Karpas-422 (cell line): ENCODE data around the gene KY. TPM values are rescaled to one million over a fixed set of nuclear protein-coding genes. Genes with fewer than 3 reads are reported as not detected.

Experiments
- DNase-seq: peaks from one replicate; pipeline ENCODE4 v3.0.0-alpha.2; 2015
- H2AFZ ChIP-seq: fragments of 200-600 bp; sonication (generic); 2 replicates; pipeline ENCODE4 v1.6.1; 2014; ENCODE audit warnings: antibody characterized with exemption, low read length, mixed read lengths
- H3K27ac ChIP-seq: fragments of 200-600 bp; sonication (generic); 2 replicates; pipeline ENCODE4 v1.5.1; 2014; ENCODE audit warnings: mild to moderate bottlenecking, low read length, moderate library complexity
- H3K27me3 ChIP-seq: fragments of 200-600 bp; sonication (generic); 2 replicates; pipeline ENCODE4 v1.6.1; 2014; ENCODE audit warnings: low read length, mixed read lengths
- H3K36me3 ChIP-seq: fragments of 200-600 bp; sonication (generic); 2 replicates; pipeline ENCODE4 v1.6.1; 2014; ENCODE audit warnings: low read length, mixed read lengths; ENCODE audit not compliant: insufficient read depth
- H3K4me1 ChIP-seq: fragments of 200-600 bp; sonication (generic); 2 replicates; pipeline ENCODE4 v1.6.1; 2014; ENCODE audit warnings: mild to moderate bottlenecking, low read length, mixed read lengths
- H3K4me2 ChIP-seq: fragments of 200-600 bp; sonication (generic); 2 replicates; pipeline ENCODE4 v1.6.1; 2014; ENCODE audit warnings: low read length, low read depth, mild to moderate bottlenecking; ENCODE audit not compliant: poor library complexity, severe bottlenecking
- H3K4me3 ChIP-seq: fragments of 200-600 bp; sonication (generic); 2 replicates; pipeline ENCODE4 v1.5.1; 2014; ENCODE audit warnings: mild to moderate bottlenecking, antibody characterized with exemption, low read length, mixed read lengths
- H3K79me2 ChIP-seq: fragments of 200-600 bp; sonication (generic); 2 replicates; pipeline ENCODE4 v1.6.1; 2014; ENCODE audit warnings: mild to moderate bottlenecking, low read length, mixed read lengths
- H3K9ac ChIP-seq: fragments of 200-600 bp; sonication (generic); 2 replicates; pipeline ENCODE4 v1.6.0; 2014; ENCODE audit warnings: low read length
- H3K9me2 ChIP-seq: fragments of 200-600 bp; sonication (generic), shearing (Covaris generic); replicated peaks from 2 replicates; pipeline ENCODE4 v1.6.0; 2014; ENCODE audit warnings: mild to moderate bottlenecking, low read length, moderate library complexity; ENCODE audit not compliant: insufficient read depth
- H3K9me3 ChIP-seq: fragments of 300-700, 200-600 bp; sonication (generic); 2 replicates; pipeline ENCODE4 v1.6.1; 2014; ENCODE audit warnings: low read length, mixed read lengths
- H4K20me1 ChIP-seq: fragments of 200-600 bp; sonication (generic); 2 replicates; pipeline ENCODE4 v1.6.1; 2014; ENCODE audit warnings: mild to moderate bottlenecking, antibody characterized with exemption, low read length, low read depth; ENCODE audit not compliant: insufficient read depth
- total RNA-seq: library from RNA; depleted of rRNA; stranded (reverse); fragments of >200 nt; shearing (Covaris generic); gene quantifications from 2 replicates; pipeline ENCODE4 v1.2.3, GENCODE V29; 2014; ENCODE audit warnings: low replicate concordance

Gene KY
- total RNA-seq, 1 experiment from 2014 or later = not detected

DNA sequence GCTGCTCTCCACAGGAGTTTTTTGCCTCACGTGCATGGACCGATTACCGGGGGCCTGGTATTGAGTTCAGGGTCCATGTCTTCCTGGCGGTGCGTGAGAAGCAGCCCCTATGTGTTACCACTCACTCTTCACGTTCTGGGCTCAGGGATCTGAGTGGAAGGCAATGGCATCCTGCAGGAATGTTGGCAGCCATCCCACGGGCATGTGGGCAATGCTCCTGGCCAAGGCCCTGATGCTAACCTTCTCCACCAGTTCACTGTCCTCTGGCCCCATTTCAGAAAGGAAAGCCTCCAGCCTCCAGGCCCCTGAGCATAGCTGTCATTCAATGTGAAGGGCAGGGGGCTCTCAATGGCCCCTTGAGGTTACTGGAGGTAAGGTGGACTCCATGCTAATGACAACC, 43.0 kb upstream of the KY start:
- Histone ChIP-seq H3K9ac (no peak overlapping the region), H3K9me2 (no peaks in the 10 kb centered on the region), H3K27ac (no peak overlapping the region), H3K4me1 (no peaks in the 10 kb centered on the region), H3K27me3 (peaks cover 3% of the 10 kb centered on the region; the same call in 1 of the 2 replicates), H4K20me1 (no peaks in the 10 kb centered on the region), H3K4me3 (no peak overlapping the region), H3K4me2 (no peak overlapping the region), H3K79me2 (no peaks in the 10 kb centered on the region), H3K9me3 (no peaks in the 10 kb centered on the region), H3K36me3 (no peaks in the 10 kb centered on the region), H2AFZ (no peak overlapping the region)
- DNase-seq = no peak

DNA sequence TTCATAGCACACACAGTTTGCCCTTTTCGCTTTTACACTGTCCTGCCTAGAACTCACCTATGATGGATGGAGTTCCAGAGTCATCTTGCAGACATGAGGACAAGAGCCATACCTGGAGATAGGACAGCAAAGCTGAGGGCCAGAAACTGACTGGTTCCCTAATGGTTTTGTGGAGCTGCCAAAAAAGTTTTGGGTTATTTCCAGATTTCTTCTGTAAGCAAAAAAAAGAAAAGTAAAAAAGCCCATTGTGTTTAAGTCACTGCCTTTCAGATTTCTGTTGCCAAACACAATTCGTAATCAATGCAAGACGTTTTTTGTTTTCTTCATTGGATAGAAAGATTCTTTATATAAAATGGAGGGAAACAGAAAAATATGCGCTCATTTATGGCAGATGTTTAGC, 42.4 kb upstream of the KY start:
- H3K79me2 ChIP-seq = no peaks in the 10 kb centered on the region
- H2AFZ ChIP-seq = no peak overlapping the region
- H3K4me3 ChIP-seq = no peak overlapping the region
- H3K36me3 ChIP-seq = no peaks in the 10 kb centered on the region
- H3K27ac ChIP-seq = no peak overlapping the region
- H3K4me1 ChIP-seq = no peaks in the 10 kb centered on the region
- no peaks in the 10 kb centered on the region for H3K9me3 ChIP-seq
- no peaks in the 10 kb centered on the region for H3K9me2 ChIP-seq
- no peak overlapping the region for H3K4me2 ChIP-seq
- peaks cover 3% of the 10 kb centered on the region; the same call in 1 of the 2 replicates for H3K27me3 ChIP-seq
- DNase-seq = no peak
- H4K20me1 ChIP-seq = no peaks in the 10 kb centered on the region
- H3K9ac ChIP-seq = no peak overlapping the region

DNA sequence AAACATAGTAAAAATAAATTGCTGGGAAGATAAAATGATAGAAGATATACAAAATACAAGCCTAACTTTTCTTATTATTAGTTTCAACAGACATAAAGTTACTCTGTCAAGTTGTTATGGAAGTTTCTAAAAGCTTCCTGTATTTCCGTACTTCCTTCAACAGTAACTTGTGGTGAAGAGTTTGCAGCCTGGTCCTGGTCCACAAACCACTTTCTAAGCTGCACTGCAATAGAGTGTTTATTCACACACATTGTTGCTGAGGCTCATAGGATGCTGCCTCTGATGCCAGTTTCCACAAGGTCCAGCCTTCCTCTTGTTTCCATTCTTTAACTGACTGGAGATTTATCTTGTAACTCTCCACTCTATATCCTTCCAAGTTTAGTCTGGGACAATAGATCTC, 39.4 kb upstream of the KY start:
- H3K27ac ChIP-seq = no peak overlapping the region
- H3K36me3 ChIP-seq = no peaks in the 10 kb centered on the region
- H3K4me3 ChIP-seq = no peak overlapping the region
- H3K9me2 ChIP-seq = no peaks in the 10 kb centered on the region
- no peaks in the 10 kb centered on the region for H3K9me3 ChIP-seq
- no peak overlapping the region for H3K9ac ChIP-seq
- no peak for DNase-seq
- no peak overlapping the region for H3K4me2 ChIP-seq
- no peaks in the 10 kb centered on the region for H4K20me1 ChIP-seq
- no peaks in the 10 kb centered on the region for H3K4me1 ChIP-seq
- no peaks in the 10 kb centered on the region for H3K27me3 ChIP-seq
- no peak overlapping the region for H2AFZ ChIP-seq
- no peaks in the 10 kb centered on the region for H3K79me2 ChIP-seq

DNA sequence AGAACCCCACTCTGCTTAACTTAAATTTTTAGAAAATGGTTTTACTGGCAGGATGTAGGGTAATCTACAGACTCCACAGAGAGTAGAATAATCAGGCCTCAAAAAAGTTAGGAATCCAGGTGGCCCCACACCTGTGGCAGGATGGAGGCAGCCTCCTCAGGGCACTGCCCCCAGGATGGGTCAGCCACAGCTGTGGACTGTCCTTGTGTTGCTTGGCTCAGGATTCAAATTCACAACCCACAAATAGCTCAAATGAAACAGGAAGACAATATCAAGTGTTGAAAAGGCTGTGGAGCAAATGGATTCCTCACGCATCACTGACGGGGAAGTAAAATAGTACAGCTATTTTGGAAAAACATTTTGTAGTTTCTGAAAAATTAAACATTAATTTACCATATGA, 36.8 kb upstream of the KY start:
- no peak overlapping the region for H3K27ac ChIP-seq
- H3K9me3 ChIP-seq = no peaks in the 10 kb centered on the region
- H3K4me3 ChIP-seq = no peak overlapping the region
- no peak overlapping the region for H2AFZ ChIP-seq
- DNase-seq = no peak
- H3K27me3 ChIP-seq = no peaks in the 10 kb centered on the region
- no peaks in the 10 kb centered on the region for H4K20me1 ChIP-seq
- no peaks in the 10 kb centered on the region for H3K36me3 ChIP-seq
- no peaks in the 10 kb centered on the region for H3K4me1 ChIP-seq
- H3K9ac ChIP-seq = no peak overlapping the region
- no peaks in the 10 kb centered on the region for H3K79me2 ChIP-seq
- H3K9me2 ChIP-seq = no peaks in the 10 kb centered on the region
- H3K4me2 ChIP-seq = no peak overlapping the region

DNA sequence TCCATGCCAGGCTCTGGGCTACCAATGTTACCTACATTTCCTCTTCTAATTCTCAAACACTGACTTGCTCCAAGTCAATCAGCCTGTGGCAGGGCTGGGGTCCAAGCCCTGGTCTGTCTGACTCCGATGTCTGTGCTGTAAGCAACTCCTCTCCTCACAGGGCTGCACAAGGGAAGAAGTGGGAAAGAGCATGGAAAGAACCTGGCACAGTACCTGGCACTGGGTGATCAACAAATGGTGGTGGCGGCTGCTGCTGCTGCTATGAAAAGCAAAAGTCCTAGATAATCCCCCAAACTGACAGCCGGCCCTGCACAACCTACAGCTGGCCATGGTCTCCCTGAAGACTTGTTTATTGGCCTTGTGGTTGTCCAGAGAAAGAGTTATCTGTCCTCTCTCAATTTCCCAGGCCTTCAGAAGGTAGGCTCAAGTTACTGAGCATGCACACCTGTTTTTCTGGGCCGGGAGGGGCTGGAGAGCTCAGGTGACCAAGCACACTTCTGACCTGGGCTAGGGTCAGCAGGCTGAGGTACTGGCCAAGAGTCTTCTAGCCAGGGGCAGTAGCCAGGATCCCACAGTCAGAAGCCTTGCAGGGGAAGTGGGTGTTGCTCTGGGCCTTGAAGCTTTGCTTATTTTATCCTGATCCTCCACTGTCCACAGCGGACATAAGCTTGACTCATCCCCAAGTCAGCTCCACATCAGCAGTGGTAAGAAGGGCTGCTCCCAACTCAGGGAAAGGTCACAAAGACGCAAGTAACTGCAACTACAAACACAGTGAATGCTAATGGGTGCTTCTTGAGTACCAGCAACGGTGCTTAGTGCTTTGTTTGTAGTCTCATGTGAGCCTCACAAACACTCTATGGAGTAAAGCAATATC, 35.3 kb upstream of the KY start:
- Histone ChIP-seq H2AFZ (no peak overlapping the region), H3K4me3 (no peak overlapping the region), H3K27ac (no peak overlapping the region), H3K9me3 (no peaks in the 10 kb centered on the region), H3K79me2 (no peaks in the 10 kb centered on the region), H3K27me3 (no peaks in the 10 kb centered on the region), H3K4me1 (no peaks in the 10 kb centered on the region), H3K9ac (no peak overlapping the region), H3K9me2 (no peaks in the 10 kb centered on the region), H3K36me3 (no peaks in the 10 kb centered on the region), H4K20me1 (no peaks in the 10 kb centered on the region), H3K4me2 (no peak overlapping the region)
- no peak for DNase-seq

DNA sequence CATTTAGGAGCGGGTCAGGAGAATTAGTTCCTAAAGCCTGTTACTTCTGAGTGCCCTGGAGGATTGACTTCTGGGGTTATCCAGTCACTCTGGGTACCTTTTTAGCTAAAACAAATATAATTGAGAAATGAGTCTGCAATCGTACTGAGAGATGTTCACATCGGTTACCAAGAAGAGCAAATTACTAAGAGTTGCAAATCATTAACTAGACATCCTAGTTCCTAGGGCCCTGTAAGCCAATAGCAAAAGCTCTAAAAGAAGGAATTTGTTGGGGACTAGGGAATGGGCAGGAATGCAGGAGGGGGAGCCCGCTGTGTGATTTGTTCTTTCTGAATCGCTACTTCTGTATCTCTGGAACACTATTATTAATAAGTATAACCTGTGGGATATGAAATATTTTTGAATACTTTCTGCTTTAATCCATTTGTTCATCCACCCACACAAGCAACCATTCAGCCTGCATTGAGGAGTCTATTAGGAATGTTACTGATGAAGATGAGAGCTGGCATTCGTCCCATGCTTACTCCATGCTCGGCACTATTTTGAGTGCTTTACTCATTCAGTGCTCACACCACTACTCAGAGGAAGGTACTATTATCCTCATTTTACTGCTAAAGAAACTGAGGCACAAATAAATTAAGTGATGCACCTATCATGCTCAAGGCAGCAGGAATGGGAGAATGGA, 31.5 kb upstream of the KY start:
- no peaks in the 10 kb centered on the region for H3K9me2 ChIP-seq
- H2AFZ ChIP-seq = no peak overlapping the region
- H3K27me3 ChIP-seq = no peaks in the 10 kb centered on the region
- H3K4me2 ChIP-seq = no peak overlapping the region
- no peaks in the 10 kb centered on the region for H3K4me1 ChIP-seq
- DNase-seq = no peak
- H3K79me2 ChIP-seq = no peaks in the 10 kb centered on the region
- no peaks in the 10 kb centered on the region for H4K20me1 ChIP-seq
- no peak overlapping the region for H3K4me3 ChIP-seq
- no peak overlapping the region for H3K27ac ChIP-seq
- no peaks in the 10 kb centered on the region for H3K9me3 ChIP-seq
- H3K9ac ChIP-seq = no peak overlapping the region
- no peaks in the 10 kb centered on the region for H3K36me3 ChIP-seq

DNA sequence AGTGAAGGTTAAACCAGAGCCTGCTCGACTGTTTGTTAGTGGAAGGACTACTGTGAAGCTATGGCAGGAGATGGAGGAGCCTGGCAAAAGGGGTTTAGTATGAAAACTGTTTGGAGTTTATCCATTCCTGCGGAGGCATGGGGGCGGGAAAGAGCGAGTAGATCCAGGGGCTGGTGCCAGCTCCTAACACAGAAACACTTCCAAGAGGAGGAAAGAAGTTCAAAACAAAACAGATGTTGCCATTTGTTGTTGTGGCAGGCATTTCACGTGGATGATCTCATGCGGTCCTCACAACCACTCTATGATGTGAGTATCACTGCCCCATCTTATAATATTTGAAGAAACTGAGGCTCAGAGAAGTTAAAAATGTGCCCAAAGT, 30.7 kb upstream of the KY start:
- no peaks in the 10 kb centered on the region for H3K4me1 ChIP-seq
- no peak overlapping the region for H2AFZ ChIP-seq
- H3K9me3 ChIP-seq = no peaks in the 10 kb centered on the region
- no peaks in the 10 kb centered on the region for H4K20me1 ChIP-seq
- no peaks in the 10 kb centered on the region for H3K27me3 ChIP-seq
- H3K27ac ChIP-seq = no peak overlapping the region
- H3K9me2 ChIP-seq = no peaks in the 10 kb centered on the region
- H3K79me2 ChIP-seq = no peaks in the 10 kb centered on the region
- DNase-seq = no peak
- no peak overlapping the region for H3K9ac ChIP-seq
- no peaks in the 10 kb centered on the region for H3K36me3 ChIP-seq
- no peak overlapping the region for H3K4me2 ChIP-seq
- no peak overlapping the region for H3K4me3 ChIP-seq

DNA sequence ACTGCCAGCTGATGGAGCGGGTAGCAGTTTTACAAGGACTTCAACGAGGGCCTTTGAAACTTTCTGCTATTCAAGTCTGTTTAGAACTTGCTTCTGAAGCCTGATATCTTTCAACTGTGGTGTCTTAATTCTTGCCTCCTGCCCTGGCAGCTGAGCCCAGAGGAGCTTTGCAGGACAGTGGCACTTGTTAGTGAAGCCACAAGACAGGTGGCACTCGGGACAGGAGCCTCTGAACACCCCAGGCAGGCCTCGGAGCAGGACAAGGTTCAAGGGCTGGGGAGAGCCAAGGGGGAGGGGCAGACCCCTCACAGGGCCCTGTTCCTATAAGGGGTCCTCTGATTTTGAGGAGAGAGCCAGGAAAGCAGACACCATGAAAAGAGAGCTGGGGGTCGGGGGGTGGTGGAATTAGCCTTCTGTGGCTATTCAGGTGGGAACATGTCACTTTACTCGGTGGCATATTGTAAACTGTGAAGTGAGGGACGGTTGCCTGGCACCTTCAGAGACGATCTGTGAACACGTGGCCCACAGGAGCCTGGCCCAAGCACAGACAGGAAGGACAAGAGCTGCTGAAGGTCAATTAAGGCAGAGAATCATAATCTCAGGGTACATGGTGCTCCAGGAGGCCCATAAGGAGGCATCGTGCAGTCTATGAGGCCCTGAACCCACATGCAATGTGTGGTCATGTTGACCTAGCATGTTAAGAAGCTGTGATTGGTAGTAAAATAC, 30.1 kb upstream of the KY start:
- Histone ChIP-seq H3K4me3 (no peak overlapping the region), H3K9ac (no peak overlapping the region), H3K4me1 (no peaks in the 10 kb centered on the region), H3K36me3 (no peaks in the 10 kb centered on the region), H2AFZ (no peak overlapping the region), H3K27ac (no peak overlapping the region), H3K9me2 (no peaks in the 10 kb centered on the region), H3K4me2 (no peak overlapping the region), H3K79me2 (no peaks in the 10 kb centered on the region), H4K20me1 (no peaks in the 10 kb centered on the region), H3K27me3 (no peaks in the 10 kb centered on the region), H3K9me3 (no peaks in the 10 kb centered on the region)
- DNase-seq = no peak
